Stimulated activated CD8-positive, alpha-beta memory T cell treated with anti-CD3 and anti-CD28 coated beads, Interleukin-12 subunit alpha, Interleukin-12 subunit beta, amount 100 ng/mL, for 4 hours (primary cell): Measurements from ENCODE around the gene MIA2.
"Not testable (repeated sequence)": the region's sequence is repeated elsewhere in the genome, so short reads cannot be mapped to it uniquely, and the experiment has no call there.

Experiments
- DNase-seq: peaks from one replicate; pipeline ENCODE4 v3.0.0-alpha.2; 2020; ENCODE audit warnings: low read depth

MIA2 gene

DNA sequence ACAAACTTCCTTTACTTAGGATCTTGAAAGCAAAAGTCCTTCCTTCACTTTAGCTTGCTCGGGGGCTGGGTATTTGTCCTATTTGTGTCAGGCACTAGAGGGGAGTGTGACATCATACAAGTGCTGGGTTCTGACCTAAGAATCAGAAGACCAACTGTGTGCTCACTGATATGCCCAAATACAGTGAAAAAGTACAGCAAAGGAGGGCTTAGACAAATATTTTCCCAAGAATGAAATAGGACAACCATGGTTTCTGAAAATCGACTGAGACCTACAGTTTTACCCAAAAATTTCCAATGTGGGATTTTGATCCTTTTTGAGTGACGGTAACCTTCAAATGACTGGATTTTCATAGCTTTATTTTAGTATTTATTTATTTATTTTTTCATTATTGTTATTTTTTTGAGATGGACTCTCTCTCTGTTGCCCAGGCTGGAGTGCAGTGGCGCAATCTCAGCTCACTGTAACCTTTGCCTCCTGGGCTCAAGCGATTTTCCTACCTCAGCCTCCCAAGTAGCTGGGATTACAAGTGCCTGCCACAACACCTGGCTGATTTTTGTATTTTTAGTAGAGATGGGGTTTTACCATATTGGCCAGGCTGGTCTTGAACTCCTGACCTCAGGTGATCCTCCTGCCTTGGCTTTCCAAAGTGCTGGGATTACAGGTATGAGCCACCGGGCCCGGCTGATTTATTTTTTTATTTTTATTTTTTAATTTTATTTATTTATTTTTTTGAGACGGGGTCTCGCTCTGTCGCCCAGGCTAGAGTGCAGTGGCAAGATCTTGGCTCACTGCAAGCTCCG is 1.8 kb upstream of the MIA2 start:
- not testable (repeated sequence) for DNase-seq

DNA sequence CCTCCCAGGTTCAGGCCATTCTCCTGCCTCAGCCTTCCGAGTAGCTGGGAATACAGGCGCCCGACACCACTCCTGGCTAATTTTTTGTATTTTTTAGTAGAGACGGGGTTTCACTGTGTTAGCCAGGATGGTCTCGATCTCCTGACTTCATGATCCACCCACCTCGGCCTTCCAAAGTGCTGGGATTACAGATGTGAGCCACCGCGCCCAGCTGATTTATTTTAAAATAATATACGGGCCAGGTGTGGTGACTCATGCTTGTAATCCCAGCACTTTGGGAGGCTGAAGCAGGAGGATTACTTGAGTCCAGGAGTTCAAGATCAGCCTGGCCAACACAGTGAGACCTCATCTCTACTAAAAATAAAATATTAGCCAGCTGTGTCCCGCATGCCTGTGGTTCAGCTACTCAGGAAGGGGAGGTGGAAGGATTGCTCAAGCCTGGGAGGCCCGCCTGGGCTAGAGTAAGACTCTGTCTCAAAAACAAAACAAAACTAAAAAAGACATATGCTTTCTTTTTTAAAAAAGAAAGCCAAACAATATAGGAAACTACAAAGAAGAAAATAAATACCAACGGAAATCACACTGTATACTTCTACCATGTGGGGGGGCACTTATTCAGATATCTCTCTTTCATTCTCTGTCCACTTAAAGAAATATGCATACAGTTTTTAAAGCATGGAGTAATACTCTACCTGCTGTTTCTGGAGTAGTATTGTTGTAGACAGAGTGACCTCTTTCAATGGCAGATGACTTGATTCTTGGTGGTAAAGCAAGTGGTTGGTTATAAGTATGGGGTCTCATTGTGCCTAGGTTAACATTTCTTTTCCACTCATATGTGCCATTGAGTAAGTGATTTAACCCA is 930 bp upstream of the MIA2 start:
- DNase-seq, result no peak

DNA sequence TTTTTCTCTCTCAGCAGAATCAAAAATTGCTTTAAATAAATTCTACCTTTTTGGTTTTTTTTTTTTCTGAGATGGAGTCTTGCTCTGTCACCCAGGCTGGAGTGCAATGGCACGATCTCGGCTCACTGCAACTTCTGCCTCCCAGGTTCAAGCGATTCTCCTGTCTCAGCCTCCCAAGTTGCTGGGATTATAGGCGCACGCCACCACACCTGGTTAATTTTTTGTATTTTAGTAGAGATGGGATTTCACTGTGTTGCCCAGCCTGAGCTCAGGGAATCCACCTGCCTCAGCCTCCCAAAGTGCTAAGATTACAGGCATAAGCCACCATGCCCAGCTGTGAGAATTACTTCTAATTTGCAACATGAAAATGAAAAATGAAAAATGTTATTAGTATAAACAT is 1.3 kb downstream of the MIA2 start:
- not testable (repeated sequence) for DNase-seq

DNA sequence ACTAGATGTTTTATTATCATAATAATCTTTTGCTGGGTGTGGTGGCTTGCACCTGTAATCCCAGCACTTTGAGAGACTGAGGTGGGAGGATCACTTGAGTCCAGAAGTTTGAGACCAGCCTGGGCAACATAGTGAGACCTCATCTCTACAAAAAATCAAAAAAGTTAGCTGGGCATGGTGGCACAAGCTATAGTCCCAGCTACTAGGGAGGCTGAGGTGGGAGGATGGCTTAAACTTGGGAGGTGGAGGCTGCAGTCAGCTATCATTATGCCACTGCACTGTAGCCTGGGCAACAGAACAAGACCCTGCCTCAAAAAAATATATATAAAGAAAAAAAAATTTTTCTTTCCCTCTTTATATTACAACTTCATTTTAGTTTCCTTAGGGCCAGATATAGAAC is 1.8 kb downstream of the MIA2 start:
- DNase-seq, result not testable (repeated sequence)

DNA sequence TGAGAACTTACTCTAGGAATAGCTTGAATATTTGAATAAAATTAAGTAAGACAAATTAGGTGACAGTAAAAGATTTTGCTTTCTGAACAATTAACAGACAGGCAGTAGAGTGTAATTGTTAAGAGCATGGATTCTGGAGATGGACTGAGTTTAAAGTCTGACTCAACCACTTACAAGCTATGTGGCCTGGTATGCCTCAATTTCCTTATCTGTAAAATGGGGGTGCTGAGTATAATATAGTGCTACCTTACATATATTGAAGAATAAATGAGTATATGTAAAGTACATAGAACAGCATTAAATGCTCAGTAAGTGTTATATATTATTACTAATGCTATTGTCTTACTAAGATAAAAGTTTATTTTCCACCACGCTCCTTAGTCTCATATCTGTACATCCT is 7.1 kb downstream of the MIA2 start:
- no peak for DNase-seq

DNA sequence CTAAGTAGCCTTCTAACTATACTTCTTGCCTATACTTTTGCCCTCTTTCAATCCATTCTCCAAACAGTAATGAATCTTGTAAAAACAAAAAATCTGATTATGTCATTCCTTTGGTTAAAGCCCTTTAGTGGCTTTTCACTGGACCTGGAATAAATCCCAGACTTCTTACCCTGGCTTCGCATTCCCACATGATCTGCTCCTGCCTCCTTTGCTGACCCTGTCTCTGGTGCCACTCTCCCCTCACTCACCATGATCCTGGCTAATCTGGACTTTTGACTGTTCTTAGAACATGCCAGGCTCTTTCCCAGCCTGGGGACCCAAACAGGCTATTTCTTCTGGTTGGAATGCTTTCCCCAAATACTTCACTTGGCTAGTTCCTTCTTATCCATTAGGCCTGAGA is 7.9 kb downstream of the MIA2 start:
- no peak for DNase-seq

DNA sequence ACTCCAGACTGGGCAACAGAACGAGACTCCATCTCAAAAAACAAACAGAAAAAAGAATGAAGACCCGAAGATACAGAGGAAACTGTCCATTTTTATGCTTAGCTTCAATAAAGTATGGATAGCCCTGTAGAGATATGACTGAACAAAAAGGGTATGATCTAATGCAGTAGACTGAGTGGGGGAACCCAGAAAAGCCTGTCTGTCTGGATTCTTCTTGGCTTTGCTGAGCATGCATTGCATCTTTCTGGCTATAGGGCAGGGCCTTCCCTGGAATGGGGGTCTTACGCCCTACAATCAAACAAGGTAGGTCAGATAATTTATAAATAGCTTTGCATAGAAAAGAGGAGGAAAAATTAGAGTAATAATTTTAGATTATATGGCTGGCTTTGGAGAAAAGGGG is 10.1 kb downstream of the MIA2 start:
- no peak for DNase-seq

DNA sequence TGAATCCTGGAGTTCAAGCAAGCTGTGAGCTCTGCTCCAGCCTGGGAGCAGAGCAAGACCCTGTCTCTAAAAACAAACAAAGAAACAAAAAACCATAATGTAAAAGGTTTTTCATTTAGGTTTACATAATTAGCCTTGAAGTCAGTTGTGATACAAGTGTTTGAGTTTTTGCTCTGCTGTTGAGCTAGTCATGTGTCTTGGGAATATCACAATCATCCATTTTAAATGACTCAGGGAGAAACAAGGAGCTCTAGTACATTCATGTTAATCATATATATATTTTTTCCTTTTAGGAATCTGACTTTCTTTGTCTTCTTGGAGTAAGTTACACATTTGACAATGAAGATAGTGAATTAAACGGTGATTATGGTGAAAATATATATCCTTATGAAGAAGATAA is 12.9 kb downstream of the MIA2 start:
- DNase-seq, result no peak

DNA sequence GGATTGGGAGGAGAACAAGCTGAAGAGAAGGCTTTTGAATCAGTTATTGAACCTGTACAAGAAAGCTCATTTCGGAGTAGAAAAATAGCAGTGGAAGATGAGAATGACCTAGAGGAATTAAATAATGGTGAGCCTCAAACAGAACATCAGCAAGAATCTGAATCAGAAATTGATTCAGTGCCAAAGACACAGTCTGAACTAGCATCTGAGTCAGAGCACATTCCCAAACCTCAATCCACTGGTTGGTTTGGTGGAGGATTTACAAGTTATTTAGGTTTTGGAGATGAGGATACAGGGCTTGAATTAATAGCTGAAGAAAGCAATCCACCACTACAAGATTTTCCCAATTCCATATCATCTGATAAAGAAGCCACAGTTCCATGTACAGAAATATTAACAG is 13.5 kb downstream of the MIA2 start:
- no peak for DNase-seq

DNA sequence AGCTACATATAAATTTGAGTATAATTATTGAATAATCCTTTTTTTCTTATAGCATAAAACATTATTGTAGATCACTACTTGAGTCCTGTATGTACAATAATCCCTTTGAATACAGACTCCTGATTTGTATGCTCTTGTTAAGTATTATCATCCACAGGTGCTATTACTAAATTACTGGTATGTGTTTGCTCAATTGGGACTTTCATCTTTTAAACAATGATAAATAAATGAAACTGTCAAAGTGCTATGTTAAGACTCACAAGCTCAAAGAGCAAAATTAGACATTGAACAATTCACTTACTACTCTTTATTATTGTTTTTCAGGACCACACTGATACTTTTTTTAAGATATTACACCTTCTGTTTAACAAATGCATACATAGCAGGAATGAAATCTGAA is 17.8 kb downstream of the MIA2 start:
- DNase-seq, result no peak

DNA sequence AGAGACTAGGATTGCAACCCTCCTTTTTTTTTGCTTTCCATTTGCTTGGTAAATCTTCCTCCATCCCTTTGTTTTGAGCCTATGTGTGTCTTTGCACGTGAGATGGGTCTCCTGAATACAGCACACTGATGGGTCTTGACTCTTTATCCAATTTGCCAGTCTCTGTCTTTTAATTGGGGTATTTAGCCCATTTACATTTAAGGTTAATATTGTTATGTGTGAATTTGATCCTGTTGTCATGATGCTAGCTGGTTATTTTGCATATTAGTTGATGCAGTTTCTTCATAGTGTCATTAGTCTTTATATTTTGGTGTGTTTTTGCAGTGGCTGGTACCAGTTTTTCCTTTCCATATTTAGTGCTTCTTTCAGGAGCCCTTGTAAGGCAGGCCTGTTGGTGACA is 23.7 kb downstream of the MIA2 start:
- DNase-seq, result not testable (repeated sequence)

DNA sequence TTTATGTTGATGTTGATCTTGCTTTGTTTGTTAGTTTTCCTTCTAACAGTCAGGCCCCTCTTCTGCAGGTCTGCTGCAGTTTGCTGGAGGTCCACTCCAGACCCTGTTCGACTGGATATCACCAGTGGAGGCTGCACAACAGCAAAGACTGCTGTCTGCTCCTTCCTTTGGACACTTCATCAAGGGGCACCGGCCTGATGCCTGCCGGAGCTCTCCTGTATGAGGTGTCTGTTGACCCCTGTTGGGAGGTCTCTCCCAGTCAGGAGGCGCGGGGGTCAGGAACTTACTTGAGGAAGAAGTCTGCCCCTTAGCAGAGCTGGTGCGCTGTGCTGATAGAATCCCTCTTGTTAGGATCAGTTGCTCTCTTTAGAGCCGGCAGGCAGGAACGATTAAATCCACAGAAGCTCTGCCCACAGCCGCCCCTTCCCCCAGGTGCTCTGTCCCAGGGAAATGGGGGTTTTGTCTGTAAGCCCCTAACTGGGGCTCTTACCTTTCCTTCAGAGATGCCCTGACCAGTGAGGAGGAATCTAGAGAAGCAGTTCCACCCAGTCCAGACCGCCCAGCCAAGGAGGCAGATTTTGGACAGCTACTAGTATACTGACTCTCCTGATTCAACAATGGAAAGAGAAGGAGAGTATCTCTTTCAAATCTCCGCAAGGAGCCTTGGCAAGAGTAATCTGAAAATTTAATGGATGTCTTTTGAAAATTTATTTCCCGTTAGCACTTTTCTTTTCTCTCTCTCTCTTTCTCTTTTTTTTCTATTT is 25.2 kb downstream of the MIA2 start:
- DNase-seq, result no peak

DNA sequence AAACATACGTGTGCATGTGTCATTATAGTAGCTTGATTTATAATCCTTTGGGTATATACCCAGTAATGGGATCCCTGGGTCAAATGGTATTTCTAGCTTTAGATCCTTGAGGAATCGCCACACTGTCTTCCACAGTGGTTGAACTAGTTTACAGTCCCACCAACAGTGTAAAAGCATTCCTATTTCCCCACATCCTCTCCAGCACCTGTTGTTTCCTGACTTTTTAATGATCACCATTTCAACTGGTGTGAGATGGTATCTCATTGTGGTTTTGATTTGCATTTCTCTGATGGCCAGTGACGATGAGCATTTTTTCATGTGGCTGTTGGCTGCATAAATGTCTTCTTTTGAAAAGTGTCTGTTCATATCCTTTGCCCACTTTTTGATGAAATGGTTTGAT is 26.4 kb downstream of the MIA2 start:
- not testable (repeated sequence) for DNase-seq

DNA sequence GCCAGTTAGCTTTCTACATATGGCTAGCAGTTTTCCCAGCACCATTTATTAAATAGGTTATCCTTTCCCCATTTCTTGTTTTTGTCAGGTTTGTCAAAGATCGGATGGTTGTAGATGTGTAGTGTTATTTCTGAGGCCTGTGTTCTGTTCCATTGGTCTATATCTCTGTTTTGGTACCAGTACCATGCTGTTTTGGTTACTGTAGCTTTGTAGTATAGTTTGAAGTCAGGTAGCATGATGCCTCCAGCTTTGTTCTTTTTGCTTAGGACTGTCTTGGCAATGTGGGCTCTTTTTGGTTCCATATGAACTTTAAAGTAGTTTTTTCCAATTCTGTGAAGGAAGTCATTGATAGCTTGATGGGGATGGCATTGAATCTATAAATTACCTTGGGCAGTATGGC is 28.5 kb downstream of the MIA2 start:
- DNase-seq, result not testable (repeated sequence)

DNA sequence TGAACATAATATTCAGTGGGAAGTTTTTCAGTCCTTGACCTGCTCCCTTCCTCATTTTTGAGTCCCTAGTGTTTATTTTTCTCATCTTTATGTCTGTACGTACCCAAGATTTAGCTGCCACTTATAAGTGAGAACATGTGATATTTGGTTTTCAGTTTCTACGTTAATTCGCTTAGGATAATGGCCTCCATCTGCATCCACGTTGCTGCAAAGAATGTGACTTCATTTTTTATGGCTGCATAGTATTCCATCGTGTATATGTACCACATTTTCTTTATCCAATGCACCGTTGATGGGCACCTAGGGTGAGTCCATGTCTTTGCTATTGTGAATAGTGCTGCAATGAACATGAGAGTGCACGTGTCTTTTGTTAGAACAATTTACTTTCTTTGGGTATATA is 30.3 kb downstream of the MIA2 start:
- DNase-seq, result no peak

DNA sequence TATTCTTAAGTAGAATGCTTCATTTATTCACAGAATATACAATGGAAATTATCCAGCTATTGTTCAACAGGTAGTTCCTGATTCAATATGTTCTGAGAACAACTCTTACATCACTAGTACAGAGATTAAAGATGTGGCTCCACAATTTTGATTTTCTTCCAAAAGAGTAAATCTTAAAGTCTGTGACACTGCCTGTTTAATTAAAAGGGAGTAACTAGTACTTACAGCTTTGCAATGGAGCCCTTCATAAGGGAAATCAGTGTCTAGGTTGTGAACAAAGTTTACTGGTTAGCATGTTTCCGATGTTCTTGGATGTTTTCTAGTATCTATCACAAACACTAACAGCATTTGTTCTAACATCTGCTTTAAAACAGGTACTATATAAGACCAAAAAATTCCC is 30.8 kb downstream of the MIA2 start:
- no peak for DNase-seq

DNA sequence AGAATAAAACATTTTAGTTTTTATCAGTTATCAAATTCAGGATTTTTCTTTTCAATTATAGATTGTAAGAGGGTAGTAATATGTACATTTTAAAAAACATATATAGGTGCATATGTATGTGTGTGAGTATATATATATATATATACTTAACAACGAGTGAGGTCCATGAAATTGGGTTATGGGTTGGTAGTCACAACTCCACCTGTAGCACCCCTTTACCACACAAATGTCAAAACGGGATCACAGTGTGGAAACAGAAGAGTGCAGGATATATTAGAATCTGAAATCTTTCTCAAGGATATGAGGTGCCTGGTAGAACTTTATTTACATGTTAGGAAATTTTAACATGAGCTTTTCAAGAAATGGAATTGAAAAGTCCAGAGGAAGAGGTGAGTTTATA is 31.3 kb downstream of the MIA2 start:
- DNase-seq, result no peak

DNA sequence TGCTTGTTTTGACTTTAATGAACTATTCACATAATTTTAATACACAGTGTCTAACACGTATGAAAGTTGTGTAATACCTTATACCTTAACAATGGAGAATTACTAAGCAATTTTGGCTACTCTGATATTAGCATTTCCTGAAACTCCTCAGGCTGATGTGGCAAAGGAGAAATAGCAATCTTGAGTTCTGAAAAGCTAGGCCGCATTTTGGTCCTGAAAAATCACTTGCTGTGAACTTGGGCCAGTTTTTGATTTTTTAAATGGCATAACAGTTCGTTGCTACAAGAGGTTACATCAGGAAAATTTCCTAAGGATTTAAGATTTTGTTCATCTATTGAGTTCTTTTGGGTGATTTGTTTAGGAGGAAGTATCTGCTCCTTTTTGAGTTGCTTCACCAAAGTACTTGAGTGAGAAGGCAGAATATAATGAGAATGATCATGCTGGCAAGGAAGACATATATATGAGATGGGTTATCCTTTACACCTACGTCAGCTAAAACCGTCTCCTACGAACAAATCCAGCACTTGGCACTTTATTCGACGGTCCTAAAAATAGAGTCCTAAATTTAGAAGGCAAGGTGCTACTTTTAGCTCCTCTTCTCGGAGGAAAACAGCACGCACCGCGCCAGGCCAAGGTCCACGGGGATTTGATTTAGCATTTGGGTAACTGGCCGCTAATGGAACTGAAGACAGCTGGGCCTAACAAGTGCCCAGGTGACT is 32.2 kb downstream of the MIA2 start:
- no peak for DNase-seq

DNA sequence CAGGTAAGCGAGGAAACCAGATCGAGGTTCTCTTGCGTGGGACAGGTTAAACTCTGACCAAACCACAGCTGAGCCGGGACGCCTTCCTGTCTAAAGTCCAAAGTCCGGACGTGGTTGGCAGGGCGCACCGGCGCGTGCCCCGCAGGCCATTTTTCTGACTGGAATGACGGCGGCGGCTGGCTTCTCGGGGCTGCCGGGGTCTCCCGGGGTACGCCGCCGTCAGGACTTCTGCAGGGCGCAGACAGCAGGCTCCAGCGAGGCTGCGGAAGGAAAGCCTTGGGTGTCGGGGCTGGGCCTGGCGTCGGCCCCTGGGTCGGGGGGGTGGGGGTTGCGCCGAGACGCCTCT is 32.8 kb downstream of the MIA2 start:
- DNase-seq, result no peak

DNA sequence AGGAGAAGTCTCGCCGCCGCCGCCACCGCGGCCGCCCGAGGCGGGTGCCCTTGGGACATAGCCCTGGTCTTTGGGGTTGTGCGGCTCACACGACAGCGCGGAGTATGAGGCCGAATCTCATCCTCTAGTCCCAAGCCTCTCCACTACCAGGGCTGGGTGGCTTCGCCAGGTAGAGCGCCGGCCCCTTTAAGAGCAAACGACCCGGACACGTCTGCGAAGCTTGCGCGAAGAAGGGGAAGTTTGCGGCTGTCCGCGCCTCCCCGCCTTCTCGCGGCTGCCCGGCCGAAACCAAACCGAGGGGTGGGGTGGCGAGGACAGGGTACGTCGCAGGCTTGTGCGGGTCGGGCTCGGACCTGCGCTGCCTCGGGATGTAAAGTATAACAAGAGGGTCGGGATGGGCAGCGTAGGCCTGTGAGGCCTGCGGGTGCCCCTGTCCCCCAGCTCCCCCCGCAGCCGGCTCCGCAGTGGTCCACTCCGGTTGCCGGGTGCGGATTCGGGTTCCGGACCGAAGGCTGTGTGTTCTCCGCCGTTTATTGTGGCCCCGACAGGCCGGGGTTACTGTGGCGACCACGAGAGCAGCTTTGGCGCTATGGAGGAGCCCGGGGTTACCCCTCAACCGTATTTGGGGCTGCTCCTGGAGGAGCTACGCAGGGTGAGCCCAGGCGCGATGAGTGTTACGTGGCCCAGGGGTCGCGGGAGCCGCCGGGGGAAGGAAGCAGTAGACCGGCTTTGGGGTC is 33.3 kb downstream of the MIA2 start:
- DNase-seq, result peak; percentile 67

DNA sequence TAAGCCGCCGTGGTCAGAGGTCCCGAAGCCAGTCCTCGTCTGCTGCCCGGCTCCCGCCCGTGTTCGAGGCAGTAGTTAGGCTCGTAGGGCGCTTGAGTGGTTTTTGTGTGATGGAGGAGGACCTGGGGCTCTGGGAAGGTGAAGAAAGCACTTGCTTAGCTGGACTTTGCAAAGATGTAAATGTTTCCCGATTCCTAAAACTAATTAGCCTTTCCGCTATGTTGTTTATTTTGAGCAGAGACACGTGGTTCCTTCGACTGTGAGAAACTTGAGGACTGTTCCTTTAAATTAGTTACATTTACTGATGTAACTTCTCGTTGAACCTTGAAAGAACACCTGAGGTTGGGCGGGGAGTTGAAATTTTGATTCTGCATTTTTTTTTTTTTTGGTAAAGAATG is 33.9 kb downstream of the MIA2 start:
- DNase-seq, result no peak
